HG03565 (cell line): Measurements from ENCODE around the gene LIMA1.
A peak's percentile ranks its signal among the peaks of the same experiment; 100 is the strongest.
"Not testable (repeated sequence)": the region's sequence is repeated elsewhere in the genome, so short reads cannot be mapped to it uniquely, and the experiment has no call there.

Experiments
- ATAC-seq: cut with Tn5 transposase; IDR thresholded peaks from one replicate; pipeline ENCODE4 v1.9.1; 2021; ENCODE audit warnings: mild to moderate bottlenecking, moderate library complexity; ENCODE audit not compliant: unreplicated experiment

Gene LIMA1

DNA sequence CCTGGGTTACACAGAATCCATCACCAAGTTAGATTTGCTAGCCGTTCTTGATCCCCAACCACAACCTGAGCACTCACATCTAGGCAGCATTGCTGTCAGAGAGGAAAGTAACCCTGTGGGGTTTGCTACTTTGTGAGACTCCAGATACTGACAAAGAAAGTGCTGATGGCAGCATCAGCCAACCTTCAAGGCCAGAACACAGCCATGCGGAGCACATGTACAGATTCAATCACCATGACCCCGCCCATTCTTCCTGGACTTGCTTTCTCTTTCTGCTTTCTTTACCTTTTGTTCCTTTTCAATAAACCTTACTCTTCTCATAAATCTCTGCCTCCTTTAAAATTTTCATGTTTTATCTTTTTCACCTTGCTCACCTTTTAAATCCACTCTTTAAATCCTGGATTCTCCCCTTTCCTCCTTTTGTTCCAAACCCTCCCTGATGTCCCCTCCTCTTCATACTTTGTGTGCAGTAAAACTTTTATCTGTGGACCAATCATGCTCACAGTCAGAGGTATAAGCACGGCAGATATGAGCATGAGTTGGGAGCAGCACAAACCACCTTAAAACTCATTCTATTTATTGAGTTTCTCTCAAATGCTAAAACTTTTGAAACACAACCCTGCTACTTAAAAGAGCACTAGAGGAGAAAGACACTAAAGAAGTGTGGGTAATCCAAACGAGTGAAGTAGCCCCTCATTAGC is 94.3 kb downstream of the LIMA1 start:
- ATAC-seq: no peak

DNA sequence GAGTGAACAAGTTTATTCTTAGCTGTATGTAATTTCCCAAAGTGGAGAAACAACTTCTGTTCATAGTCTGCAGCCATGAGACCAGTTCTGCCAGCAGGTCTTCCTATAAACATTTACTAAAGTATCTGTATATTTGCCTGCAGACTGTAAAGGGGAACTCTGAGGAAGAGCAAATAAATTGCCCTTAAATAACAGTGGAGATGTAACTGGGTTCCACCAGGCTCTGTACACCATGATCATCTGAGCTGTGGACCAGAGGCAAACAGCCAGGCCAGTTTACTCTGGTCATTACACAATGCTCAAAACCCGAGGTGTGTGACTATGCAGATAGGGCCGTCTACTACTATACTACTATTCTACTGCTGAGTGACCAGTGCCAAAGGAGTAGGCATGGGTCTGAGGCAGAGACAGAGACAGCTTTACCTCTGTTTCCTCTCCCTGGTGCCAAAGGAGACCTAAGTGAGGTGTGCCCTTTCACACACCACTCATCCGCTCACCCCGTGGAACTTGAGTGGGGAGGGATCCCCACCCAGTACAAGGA is 95.0 kb downstream of the LIMA1 start:
- ATAC-seq: no peak

DNA sequence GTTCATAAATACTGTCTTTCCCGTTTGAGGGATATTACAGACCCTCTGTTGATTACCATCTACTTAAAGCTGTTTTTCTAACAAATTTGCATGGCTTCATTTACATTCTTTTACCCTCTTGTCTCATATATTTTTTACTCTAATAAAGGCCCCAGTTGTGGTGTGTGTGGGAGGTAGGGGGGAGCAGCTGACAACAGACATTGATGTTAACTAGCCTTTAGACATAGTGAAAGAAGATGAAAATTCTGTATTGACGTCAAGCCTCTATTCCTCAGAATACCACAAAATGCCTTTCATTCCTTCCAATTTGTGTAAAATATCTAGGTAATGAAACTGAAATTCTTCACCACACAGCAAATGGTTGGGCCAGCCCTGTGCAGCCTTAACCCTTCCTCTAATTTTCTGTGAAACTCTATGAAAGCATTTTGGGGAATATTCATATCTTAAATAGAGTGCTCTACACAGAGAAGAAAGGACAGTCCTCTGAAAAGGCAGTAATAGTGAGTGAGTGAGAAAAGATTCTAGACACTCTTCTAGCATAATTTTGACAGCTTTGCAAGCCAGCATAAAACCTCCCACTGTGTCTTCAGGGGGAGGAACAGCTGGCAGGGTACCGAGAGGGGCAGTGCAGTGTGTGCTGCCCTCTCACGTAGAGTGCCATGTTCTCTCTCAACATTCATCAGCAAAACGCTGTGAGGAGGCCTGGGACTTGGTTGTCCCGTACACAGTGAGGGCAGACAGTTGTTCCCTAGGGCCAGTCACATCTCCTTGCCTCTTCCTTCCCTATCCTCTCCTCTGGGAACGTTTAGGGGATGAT is 96.0 kb downstream of the LIMA1 start:
- no peak for ATAC-seq

DNA sequence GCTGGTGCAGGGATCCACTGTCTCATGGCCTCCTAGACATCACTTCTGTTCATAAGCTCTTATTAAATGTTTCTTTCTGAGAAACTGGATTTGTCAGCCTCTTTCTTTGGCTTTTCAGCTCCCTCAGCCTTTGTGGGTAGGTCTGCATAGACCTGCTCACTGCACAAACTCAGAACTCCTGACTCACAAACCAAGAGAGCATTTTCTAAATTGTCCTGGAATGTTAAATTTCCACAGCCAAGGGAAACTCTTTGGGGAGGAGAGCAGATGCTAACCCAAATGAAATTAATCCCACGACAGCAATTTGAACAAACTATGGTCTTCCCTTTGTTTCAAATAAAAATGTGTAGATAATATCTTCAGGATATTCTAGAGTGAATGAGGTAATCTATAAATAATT is 96.6 kb downstream of the LIMA1 start:
- no peak for ATAC-seq

- ATAC-seq: no peak
Measured at GRCh38 chr12:50185970-50186663, 97.2 kb downstream of the LIMA1 start.

GRCh38 chr12:50185301-50185895 is 97.9 kb downstream of the LIMA1 start:
- no peak for ATAC-seq

GRCh38 chr12:50184261-50184660 is 99.1 kb downstream of the LIMA1 start:
- ATAC-seq: no peak

DNA sequence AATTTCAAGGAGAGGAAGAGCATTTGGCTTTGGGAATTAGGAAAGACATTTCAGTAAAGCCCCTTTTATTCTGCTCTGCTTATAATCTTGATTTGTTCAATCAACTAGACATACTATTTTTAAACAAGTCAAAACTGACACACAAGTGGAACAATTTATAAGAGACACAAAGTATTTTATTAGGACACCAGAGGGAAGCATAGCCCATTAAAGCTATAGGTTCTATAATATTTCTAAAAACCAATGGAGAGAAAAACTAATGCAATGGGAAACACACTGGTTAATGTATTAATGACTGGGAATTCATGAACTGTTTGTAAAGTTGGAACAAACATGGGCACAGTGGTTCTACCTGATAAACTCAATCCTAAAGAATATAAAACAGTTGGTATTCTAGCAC is 100.9 kb downstream of the LIMA1 start:
- no peak for ATAC-seq

DNA sequence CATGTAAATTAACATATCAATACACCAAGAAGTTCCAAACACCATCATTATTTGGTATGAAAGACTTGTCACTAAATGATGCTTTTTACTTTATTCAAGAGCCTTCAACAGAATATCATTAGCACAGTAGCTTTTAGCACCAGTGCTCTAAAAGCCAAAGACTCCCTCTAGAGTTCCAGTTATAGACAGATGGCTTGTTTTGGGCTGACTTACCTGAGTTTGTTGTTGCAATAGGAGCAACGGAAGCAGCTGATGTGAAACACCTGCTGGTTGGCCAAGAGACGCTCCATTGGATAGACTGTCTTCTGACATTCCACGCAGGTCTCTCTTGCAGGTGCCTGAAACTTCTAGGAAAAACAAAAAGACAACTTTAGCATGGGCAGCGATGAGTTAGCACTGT is 101.6 kb downstream of the LIMA1 start:
- ATAC-seq: no peak

DNA sequence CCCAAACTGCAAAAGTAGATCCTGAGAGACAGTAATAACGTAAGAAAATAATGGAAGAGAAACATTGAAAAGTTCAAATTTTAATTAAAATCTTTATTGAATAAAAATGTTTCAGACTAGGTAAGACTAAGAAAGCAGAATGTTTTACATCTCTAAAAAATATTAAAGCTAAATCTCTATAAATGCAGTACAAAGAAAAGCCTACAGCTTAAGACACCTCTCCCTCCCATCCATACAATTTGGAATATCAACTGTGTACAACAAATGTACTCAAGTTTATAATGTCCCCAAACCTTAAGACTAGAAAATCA is 107.6 kb downstream of the LIMA1 start:
- ATAC-seq: no peak

DNA sequence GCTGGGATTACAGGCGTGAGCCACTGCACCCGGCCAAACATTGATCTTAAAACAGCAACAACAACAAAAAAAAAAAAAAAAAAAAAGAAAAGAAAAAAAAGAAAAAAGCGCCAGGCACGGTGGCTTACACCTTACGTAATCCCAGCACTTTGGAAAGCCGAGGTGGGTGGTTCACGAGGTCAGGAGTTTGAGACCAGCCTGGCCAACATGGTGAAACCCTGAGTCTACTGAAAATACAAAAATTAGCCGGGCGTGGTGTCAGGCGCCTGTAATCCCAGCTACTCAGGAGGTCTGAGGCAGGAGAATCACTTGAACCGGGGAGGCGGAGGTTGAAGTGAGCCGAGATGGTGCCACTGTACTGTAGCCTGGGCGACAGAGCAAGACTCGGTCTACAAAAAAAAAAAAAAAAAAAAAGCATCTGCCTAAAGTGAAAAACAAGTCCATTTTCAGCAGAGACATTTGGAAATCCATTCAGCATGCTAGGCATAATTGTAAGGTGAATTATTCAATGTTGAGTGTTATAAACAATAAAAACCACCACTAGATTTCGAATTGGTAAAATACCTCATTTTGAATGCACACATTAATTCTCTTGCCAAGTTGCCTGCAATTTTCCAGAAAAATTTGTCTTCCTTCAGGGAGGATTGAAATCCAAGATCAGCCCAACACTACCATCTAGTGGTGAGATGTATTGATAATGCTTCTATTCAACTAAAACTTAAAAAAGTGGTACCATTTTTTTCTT is 108.2 kb downstream of the LIMA1 start:
- ATAC-seq: no peak

DNA sequence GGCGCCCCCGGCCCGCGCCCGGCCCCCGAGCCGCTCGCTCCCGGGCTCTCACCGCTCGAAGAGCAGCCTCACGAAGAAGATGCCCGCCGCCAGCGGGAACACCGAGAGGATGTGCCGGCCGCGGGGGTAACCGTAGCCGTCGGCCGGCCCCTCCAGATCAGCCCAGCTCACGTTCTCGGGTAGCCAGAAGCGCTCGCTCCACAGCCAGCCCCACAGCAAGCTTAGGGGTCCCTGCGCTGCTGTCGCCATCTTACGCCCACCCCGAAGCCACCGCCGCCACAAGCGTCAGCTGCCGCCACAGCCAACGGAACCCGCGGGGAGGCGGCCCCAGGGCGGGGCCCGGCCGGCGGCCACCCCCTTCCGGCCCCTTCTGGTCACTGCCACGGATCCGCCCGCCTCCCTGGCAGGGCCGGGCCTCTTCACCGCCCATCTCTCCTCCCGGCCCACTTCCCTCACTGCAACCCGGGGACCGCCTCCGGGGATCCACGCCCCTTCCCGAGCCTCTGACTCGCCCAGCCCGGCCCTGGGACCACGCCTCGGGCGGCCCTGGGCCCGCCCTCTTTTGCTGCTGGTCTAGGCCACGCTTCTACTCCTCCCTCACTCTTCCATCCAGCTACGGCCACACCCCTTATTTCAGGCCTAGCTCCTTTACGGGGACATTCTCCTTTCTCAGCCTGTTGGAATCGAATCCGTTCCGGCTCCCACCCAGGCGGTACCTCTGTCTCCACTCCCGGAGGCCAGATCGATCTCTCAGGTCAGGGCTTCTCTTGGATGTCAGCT is 116.1 kb downstream of the LIMA1 start, which contains the start of gene CERS5:
Gene CERS5 (minus strand): TSS at position 321 of the 780 bp plus-strand sequence. CDS start 72 bp downstream, at position 249.
- ATAC-seq: peak; percentile 94

GRCh38 chr12:50166799-50167048 is 116.6 kb downstream of the LIMA1 start:
- ATAC-seq: no peak

GRCh38 chr12:50164963-50165362 is 118.4 kb downstream of the LIMA1 start:
- no peak for ATAC-seq

- no peak for ATAC-seq
Measured at GRCh38 chr12:50162230-50162629, 121.1 kb downstream of the LIMA1 start.

GRCh38 chr12:50160643-50161042 is 122.7 kb downstream of the LIMA1 start:
- no peak for ATAC-seq

DNA sequence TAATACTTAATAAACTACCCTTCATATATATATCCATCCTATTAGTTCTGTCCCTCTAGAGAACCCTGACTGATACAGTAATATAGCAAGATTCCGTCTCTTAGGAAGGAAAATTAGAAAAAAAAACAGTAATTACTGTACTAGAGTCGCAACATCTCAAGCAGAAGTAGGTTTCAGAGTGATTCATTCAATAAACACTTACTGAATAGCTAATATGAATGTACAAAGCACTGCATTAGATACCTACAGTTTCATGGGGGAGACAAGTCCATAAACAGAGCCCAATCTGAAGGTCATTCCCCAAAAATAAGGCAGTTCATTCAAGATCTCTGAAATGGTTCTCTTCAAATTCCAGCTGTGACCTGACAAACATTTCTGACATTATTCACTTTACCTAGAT is 126.1 kb downstream of the LIMA1 start:
- ATAC-seq: no peak

GRCh38 chr12:50156641-50157040 is 126.7 kb downstream of the LIMA1 start:
- no peak for ATAC-seq

GRCh38 chr12:50154947-50155346 is 128.4 kb downstream of the LIMA1 start:
- ATAC-seq: not testable (repeated sequence)
